ENCODE measurements around the gene TMPRSS4.

TMPRSS4 gene

GRCh38 chr11:118048472-118049370, 28.2 kb upstream of the TMPRSS4 start:
- Histone ChIP-seq H3K79me2 (ENCODE audit: control insufficient read depth, insufficient read depth, low read length, unreplicated experiment) (no peaks in the 10 kb centered on the region), H3K4me1 (ENCODE audit: control insufficient read depth, insufficient read depth, low read length, unreplicated experiment) (no peaks in the 10 kb centered on the region), H3K27ac (ENCODE audit: low read depth, low read length) (no peak overlapping the region), H3K36me3 (ENCODE audit: insufficient read depth, low read length) (no peaks in the 10 kb centered on the region), H2AFZ (ENCODE audit: low read length, unreplicated experiment) (no peak overlapping the region), H3K4me3 (ENCODE audit: low read depth, low read length) (no peak overlapping the region), H3K27me3 (ENCODE audit: insufficient read depth, low read length) (peaks cover 61% of the 10 kb centered on the region)

DNA sequence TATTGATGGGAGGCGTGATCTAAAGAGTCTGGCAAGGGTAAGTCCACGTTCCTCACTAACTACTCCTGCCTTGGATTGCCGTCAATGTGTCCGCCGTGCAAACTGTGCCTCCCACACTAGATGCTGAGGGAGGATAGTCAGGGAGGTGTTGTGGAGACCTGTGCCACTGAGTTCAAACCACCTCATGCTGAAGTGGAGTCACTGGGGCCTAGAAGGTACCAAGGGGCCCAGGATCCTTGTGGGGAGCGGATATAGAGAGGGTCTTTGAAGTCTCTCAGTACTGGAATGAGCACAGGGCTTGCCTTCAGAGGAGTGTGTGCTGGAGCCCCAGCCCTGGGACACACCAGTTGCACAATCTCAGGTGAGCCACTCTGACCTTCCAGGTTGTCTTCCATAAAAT, 27.1 kb upstream of the TMPRSS4 start:
- Histone ChIP-seq H3K79me2 (ENCODE audit: control insufficient read depth, insufficient read depth, low read length, unreplicated experiment) (no peaks in the 10 kb centered on the region), H3K36me3 (ENCODE audit: insufficient read depth, low read length) (no peaks in the 10 kb centered on the region), H3K27ac (ENCODE audit: low read depth, low read length) (no peak overlapping the region)

GRCh38 chr11:118050208-118050891, 26.5 kb upstream of the TMPRSS4 start:
- peaks cover 49% of the 10 kb centered on the region for H3K27me3 ChIP-seq (ENCODE audit: insufficient read depth, low read length)
- H2AFZ ChIP-seq (ENCODE audit: low read length, unreplicated experiment): no peak overlapping the region
- no peak overlapping the region for H3K4me3 ChIP-seq (ENCODE audit: low read depth, low read length)
- H3K27ac ChIP-seq (ENCODE audit: low read depth, low read length): no peak overlapping the region
- no peaks in the 10 kb centered on the region for H3K79me2 ChIP-seq (ENCODE audit: control insufficient read depth, insufficient read depth, low read length, unreplicated experiment)
- H3K36me3 ChIP-seq (ENCODE audit: insufficient read depth, low read length): no peaks in the 10 kb centered on the region
- no peaks in the 10 kb centered on the region for H3K4me1 ChIP-seq (ENCODE audit: control insufficient read depth, insufficient read depth, low read length, unreplicated experiment)

More for the DNA sequence above, 27.1 kb upstream of the TMPRSS4 start:
- H3K4me1 ChIP-seq (ENCODE audit: control insufficient read depth, insufficient read depth, low read length, unreplicated experiment): no peaks in the 10 kb centered on the region
- H2AFZ ChIP-seq (ENCODE audit: low read length, unreplicated experiment): no peak overlapping the region
- H3K27me3 ChIP-seq (ENCODE audit: insufficient read depth, low read length): peaks cover 55% of the 10 kb centered on the region
- no peak overlapping the region for H3K4me3 ChIP-seq (ENCODE audit: low read depth, low read length)

DNA sequence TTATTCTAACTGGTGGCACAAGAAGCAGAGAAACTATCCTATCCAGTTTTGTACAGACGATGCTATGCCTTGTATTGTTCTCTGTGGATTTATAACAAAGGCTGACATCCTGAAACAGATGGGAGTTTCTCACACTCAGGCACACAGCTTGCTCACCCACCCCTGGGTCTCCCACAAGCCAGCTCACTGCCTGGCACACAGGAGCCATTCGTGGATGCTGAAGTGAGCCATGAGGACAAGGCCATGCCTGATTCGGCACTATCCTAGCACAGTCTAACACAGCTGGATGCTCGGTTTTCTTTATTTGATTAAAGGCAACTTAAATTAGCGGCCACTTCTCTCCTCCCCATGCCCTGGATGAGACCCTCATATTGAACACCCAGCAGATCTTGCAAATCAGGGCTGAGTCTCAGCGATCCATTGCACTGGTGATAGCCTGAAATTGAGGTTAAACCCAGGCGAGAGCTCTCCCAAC, 25.7 kb upstream of the TMPRSS4 start:
- no peaks in the 10 kb centered on the region for H3K4me1 ChIP-seq (ENCODE audit: control insufficient read depth, insufficient read depth, low read length, unreplicated experiment)
- no peak overlapping the region for H2AFZ ChIP-seq (ENCODE audit: low read length, unreplicated experiment)

DNA sequence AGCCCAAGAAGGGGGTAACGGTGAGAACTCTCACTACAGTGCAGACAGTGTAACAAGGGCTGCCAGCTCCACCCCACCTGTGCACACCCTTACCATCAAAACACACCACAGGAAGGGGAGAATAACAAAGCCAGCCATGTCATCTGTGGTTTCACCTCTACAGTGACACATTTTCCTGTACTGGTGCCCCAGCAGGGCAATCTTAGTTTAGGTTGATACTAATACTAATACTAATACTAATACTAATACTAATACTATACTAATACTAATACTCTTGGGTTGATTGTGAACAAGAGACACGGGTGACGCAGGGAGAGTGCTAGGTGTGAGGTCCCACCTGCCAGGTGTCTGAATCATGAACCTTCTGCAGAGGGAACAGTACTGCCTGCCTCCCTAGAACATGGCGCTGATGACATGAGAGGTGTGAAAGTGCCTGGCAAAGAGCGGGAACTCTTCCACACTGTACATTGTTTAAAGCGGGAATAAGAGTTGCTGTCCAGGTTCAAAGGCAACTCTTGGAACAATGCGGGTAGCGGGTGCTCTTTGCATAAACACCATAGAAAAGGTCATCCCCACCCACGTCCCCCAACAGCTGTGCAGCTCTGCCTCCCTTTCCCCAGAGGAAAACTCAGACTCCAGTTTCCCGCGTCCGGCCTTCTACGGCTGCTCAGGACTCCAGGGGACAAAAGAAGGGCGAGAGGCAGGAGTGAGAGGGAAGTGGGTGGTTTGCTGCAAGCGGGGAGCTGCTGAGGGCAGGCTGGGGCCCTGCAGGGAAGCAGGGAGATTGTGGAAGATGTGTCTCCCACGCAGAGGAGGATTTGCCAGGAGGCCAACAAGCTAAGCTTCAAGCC, 25.0 kb upstream of the TMPRSS4 start:
- Histone ChIP-seq H3K79me2 (ENCODE audit: control insufficient read depth, insufficient read depth, low read length, unreplicated experiment) (no peaks in the 10 kb centered on the region), H3K27me3 (ENCODE audit: insufficient read depth, low read length) (peaks cover 46% of the 10 kb centered on the region), H3K4me3 (ENCODE audit: low read depth, low read length) (no peak overlapping the region), H2AFZ (ENCODE audit: low read length, unreplicated experiment) (no peak overlapping the region), H3K36me3 (ENCODE audit: insufficient read depth, low read length) (no peaks in the 10 kb centered on the region), H3K4me1 (ENCODE audit: control insufficient read depth, insufficient read depth, low read length, unreplicated experiment) (no peaks in the 10 kb centered on the region), H3K27ac (ENCODE audit: low read depth, low read length) (no peak overlapping the region)

More for the DNA sequence above, 25.7 kb upstream of the TMPRSS4 start:
- Histone ChIP-seq H3K79me2 (ENCODE audit: control insufficient read depth, insufficient read depth, low read length, unreplicated experiment) (no peaks in the 10 kb centered on the region), H3K27ac (ENCODE audit: low read depth, low read length) (no peak overlapping the region), H3K27me3 (ENCODE audit: insufficient read depth, low read length) (peaks cover 47% of the 10 kb centered on the region), H3K4me3 (ENCODE audit: low read depth, low read length) (no peak overlapping the region), H3K36me3 (ENCODE audit: insufficient read depth, low read length) (no peaks in the 10 kb centered on the region)

DNA sequence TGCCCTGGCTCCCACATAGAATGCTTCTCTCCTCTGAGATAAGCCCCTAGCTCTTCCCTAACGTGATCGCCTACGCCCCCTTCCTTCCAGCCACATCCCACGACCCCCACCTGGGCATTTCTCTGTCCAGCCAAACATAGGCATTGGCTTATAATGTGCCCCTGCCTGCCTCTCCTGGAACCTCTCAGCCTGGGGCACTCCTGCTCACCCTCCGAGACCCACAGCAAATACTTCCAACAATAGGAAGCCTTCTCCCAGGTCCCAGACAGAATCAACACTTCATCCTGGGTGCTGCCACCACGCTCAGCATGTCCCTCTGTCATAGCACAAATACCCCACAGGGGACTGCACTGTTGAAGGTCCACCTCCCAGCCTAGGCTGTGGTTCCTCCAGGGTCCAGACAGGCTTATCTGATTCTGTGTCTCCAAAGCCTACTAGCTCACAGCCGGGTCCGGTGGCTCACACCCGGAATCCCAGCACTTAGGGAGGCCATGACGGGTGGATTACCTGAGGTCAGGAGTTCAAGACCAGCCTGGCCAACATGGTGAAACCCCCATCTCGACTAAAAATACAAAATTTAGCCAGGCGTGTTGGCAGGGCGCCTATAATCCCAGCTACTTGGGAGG, 24.2 kb upstream of the TMPRSS4 start:
- Histone ChIP-seq H3K27me3 (ENCODE audit: insufficient read depth, low read length) (peaks cover 43% of the 10 kb centered on the region), H3K4me1 (ENCODE audit: control insufficient read depth, insufficient read depth, low read length, unreplicated experiment) (no peaks in the 10 kb centered on the region), H2AFZ (ENCODE audit: low read length, unreplicated experiment) (no peak overlapping the region), H3K79me2 (ENCODE audit: control insufficient read depth, insufficient read depth, low read length, unreplicated experiment) (no peaks in the 10 kb centered on the region), H3K36me3 (ENCODE audit: insufficient read depth, low read length) (no peaks in the 10 kb centered on the region), H3K27ac (ENCODE audit: low read depth, low read length) (no peak overlapping the region), H3K4me3 (ENCODE audit: low read depth, low read length) (no peak overlapping the region)

DNA sequence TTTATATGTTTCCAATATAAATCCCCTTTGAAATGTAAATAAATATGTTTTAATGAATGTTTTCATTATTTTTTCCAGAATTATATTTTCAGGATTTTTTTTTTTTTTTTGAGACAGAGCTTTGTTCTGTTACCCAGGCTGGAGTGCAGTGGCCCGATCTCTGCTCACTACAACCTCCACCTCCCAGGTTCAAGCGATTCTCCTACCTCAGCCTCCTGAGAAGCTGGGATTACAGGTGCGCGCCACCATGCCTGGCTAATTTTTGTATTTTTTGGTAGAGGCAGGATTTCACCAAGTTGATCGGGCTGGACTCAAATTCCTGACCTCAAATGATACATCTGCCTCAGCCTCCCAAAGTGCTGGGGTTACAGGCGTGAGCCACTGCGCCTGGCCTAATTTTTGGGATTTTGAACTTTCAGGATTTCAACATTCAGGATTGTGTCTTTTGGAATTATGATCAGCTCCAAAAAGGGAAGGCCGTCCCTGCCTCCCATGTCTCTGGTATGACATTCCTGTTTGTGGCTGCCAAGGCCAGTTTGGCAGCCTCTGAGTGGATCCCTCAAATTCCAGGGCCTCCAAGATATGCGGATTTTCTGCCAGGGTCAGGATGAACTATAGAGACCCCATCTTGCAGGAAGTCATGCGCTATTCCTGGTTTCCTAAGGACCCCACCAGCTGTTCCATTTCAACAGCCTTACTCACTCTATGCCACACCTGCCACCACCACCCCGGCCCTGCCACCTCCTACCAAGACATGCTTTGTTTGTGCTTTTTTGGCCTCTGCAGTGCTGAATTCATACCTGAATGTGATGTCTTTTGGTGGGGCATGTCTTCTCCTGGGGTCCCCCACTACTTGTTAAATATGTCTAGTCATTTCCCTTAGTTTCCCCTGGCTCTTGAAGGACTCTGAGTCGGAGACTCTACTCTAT, 21.9 kb upstream of the TMPRSS4 start:
- H3K27ac ChIP-seq (ENCODE audit: low read depth, low read length): no peak overlapping the region
- H3K4me1 ChIP-seq (ENCODE audit: control insufficient read depth, insufficient read depth, low read length, unreplicated experiment): no peaks in the 10 kb centered on the region
- no peak overlapping the region for H3K4me3 ChIP-seq (ENCODE audit: low read depth, low read length)
- H3K36me3 ChIP-seq (ENCODE audit: insufficient read depth, low read length): no peaks in the 10 kb centered on the region
- H3K27me3 ChIP-seq (ENCODE audit: insufficient read depth, low read length): peaks cover 58% of the 10 kb centered on the region
- no peaks in the 10 kb centered on the region for H3K79me2 ChIP-seq (ENCODE audit: control insufficient read depth, insufficient read depth, low read length, unreplicated experiment)
- no peak overlapping the region for H2AFZ ChIP-seq (ENCODE audit: low read length, unreplicated experiment)

- H3K27me3 ChIP-seq (ENCODE audit: insufficient read depth, low read length): peaks cover 53% of the 10 kb centered on the region
- no peaks in the 10 kb centered on the region for H3K36me3 ChIP-seq (ENCODE audit: insufficient read depth, low read length)
- H3K27ac ChIP-seq (ENCODE audit: low read depth, low read length): no peak overlapping the region
- no peaks in the 10 kb centered on the region for H3K4me1 ChIP-seq (ENCODE audit: control insufficient read depth, insufficient read depth, low read length, unreplicated experiment)
- H3K4me3 ChIP-seq (ENCODE audit: low read depth, low read length): no peak overlapping the region
- no peak overlapping the region for H2AFZ ChIP-seq (ENCODE audit: low read length, unreplicated experiment)
- H3K79me2 ChIP-seq (ENCODE audit: control insufficient read depth, insufficient read depth, low read length, unreplicated experiment): no peaks in the 10 kb centered on the region
Measured at GRCh38 chr11:118055966-118056365, 20.9 kb upstream of the TMPRSS4 start.

GRCh38 chr11:118056806-118057205, 20.1 kb upstream of the TMPRSS4 start:
- H3K4me3 ChIP-seq (ENCODE audit: low read depth, low read length): no peak overlapping the region
- peaks cover 52% of the 10 kb centered on the region for H3K27me3 ChIP-seq (ENCODE audit: insufficient read depth, low read length)
- H3K4me1 ChIP-seq (ENCODE audit: control insufficient read depth, insufficient read depth, low read length, unreplicated experiment): no peaks in the 10 kb centered on the region
- no peaks in the 10 kb centered on the region for H3K79me2 ChIP-seq (ENCODE audit: control insufficient read depth, insufficient read depth, low read length, unreplicated experiment)
- no peak overlapping the region for H3K27ac ChIP-seq (ENCODE audit: low read depth, low read length)
- no peaks in the 10 kb centered on the region for H3K36me3 ChIP-seq (ENCODE audit: insufficient read depth, low read length)
- no peak overlapping the region for H2AFZ ChIP-seq (ENCODE audit: low read length, unreplicated experiment)
